ENCODE measurements around the gene WLS.
"Not testable (repeated sequence)": the region's sequence is repeated elsewhere in the genome, so short reads cannot be mapped to it uniquely, and the experiment has no call there.

The WLS gene

GRCh38 chr1:68201546-68202238, 30.6 kb downstream of the WLS start:
- no peak for DNase-seq (ENCODE audit: low spot score)
- no peak for FAIRE-seq

- FAIRE-seq (no peak), DNase-seq (ENCODE audit: low spot score) (no peak)
Measured at GRCh38 chr1:68199603-68200002, 32.7 kb downstream of the WLS start.

- FAIRE-seq (no peak), DNase-seq (ENCODE audit: low spot score) (no peak)
Measured at GRCh38 chr1:68198752-68199151, 33.6 kb downstream of the WLS start.

- DNase-seq (ENCODE audit: low spot score) (peak; percentile 54), FAIRE-seq (no peak)
Measured at GRCh38 chr1:68197891-68198290, 34.4 kb downstream of the WLS start.

- FAIRE-seq = no peak
- no peak for DNase-seq (ENCODE audit: low spot score)
Measured at GRCh38 chr1:68197461-68197860, 34.9 kb downstream of the WLS start.

GRCh38 chr1:68196676-68197075, 35.6 kb downstream of the WLS start:
- FAIRE-seq = no peak
- DNase-seq (ENCODE audit: low spot score) = no peak

- DNase-seq (ENCODE audit: low spot score) (no peak), FAIRE-seq (no peak)
Measured at GRCh38 chr1:68191717-68192116, 40.6 kb downstream of the WLS start.

GRCh38 chr1:68188644-68189340, 43.5 kb downstream of the WLS start:
- FAIRE-seq (no peak), DNase-seq (ENCODE audit: low spot score) (no peak)

GRCh38 chr1:68188060-68188538, 44.2 kb downstream of the WLS start:
- DNase-seq (ENCODE audit: low spot score) = no peak
- FAIRE-seq = no peak

GRCh38 chr1:68185743-68186142, 46.6 kb downstream of the WLS start:
- no peak for FAIRE-seq
- no peak for DNase-seq (ENCODE audit: low spot score)

GRCh38 chr1:68183895-68184294, 48.4 kb downstream of the WLS start:
- DNase-seq (ENCODE audit: low spot score) = no peak
- FAIRE-seq = no peak

GRCh38 chr1:68181165-68181556, 51.2 kb downstream of the WLS start:
- FAIRE-seq = no peak
- DNase-seq (ENCODE audit: low spot score) = no peak

GRCh38 chr1:68180441-68181164, 51.7 kb downstream of the WLS start:
- FAIRE-seq (no peak), DNase-seq (ENCODE audit: low spot score) (no peak)

- no peak for FAIRE-seq
- no peak for DNase-seq (ENCODE audit: low spot score)
Measured at GRCh38 chr1:68178821-68179490, 53.4 kb downstream of the WLS start.

GRCh38 chr1:68175621-68176398, 56.5 kb downstream of the WLS start:
- no peak for DNase-seq (ENCODE audit: low spot score)

GRCh38 chr1:68174738-68175113, 57.6 kb downstream of the WLS start:
- peak; percentile 74 for FAIRE-seq

More at GRCh38 chr1:68175621-68176398, 56.5 kb downstream of the WLS start:
- FAIRE-seq = no peak

GRCh38 chr1:68173936-68174737, 58.2 kb downstream of the WLS start:
- DNase-seq (ENCODE audit: low spot score) (peak; percentile 63), FAIRE-seq (peak; percentile 68)

More at GRCh38 chr1:68174738-68175113, 57.6 kb downstream of the WLS start:
- DNase-seq (ENCODE audit: low spot score) = no peak

- DNase-seq (ENCODE audit: low spot score) (peak; percentile 11), FAIRE-seq (no peak)
Measured at GRCh38 chr1:68173283-68173935, 58.9 kb downstream of the WLS start.

GRCh38 chr1:68171795-68172194, 60.5 kb downstream of the WLS start:
- not testable (repeated sequence) for FAIRE-seq; DNase-seq (ENCODE audit: low spot score)
